Head of caudate nucleus (tissue), 42 donors: Measurements from ENCODE around the gene ZNF638.
"Not testable (repeated sequence)": the region's sequence is repeated elsewhere in the genome, so short reads cannot be mapped to it uniquely, and the experiment has no call there.

Experiments used
- DNase-seq, 42 donors: peaks; one replicate each; pipeline versions ENCODE4 v3.0.0 to v3.0.0-alpha.2; 2020 to 2021; ENCODE audit warnings: mixed read lengths in 7 of 42
- intact Hi-C: fragments of 100-400 bp; cut with DNase I; formaldehyde crosslinking; loops from one replicate; pipeline ENCODE4 v1.15.0; 2022

The ZNF638 gene

DNA sequence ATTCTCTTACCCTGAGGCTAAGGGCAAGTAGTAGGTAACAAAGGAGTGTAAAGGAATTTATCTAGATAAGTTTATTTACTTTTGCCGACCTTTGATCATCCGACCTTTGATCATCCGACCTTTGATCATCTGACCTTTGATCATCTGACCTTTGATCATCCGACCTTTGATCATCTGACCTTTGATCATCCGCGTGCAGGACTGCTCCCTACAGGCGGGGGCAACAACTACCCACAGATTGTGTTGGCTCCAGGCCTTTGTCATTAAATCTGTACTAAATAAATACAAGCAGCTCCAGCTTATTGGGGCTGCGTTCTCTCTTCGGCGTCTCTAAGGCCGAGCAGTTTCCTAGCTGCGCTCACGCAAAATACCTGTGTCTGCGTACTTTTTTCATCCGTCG is 56.6 kb downstream of the ZNF638 start:
- intact Hi-C loops = no loop called here
- no peak for DNase-seq

DNA sequence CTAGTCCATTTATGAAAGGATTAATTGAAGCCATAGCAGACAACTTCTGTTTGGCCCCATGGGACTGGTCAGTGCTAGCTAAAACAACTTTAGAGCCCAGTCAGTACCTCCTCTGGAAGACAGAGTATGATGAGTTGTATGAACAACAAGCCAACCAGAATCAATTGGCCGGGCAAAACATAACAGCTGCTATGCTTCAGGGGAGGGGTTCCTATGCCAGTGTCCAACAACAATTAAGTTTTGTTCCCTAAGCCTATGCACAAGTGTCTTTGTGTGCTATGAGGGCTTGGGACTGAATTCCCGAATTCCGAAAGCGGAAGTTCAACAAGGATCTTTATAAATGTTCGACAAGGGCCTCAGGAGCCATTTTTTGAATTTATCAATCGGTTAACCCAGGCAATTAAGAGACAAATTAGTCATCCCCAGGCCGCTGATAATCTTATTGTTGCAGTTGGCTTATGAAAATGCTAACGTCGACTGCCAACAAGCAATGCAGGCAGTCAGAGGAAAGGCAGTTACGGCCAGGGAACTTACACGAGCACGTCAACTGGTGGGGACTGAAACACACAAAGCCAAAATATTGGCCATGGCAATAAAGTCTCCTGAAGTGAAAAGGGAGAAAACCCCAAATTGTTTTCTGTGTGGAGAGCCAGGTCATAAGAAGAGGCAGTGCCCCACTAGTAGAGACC is 57.9 kb downstream of the ZNF638 start:
- peak in 33 of 42 donors; percentile 25 to 84 (median 62) for DNase-seq
- intact Hi-C loops = no loop called here

DNA sequence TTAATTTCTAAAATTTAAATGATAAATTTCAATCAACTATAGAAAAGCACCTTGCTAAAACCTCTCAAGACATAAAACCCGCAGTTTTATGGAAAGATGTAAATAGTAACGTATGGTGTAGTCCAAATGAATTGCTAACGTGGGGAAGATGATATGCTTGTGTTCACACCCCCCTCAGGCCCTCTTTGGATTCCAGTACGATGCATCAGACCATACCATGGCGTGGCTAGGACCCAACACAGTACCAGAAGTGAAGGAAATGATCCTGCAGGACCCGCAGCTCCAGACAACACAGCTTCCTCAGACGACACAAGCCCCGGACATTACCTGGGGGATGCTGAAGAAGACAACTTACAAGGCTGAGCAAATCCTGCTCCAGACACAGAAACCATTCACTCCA is 61.6 kb downstream of the ZNF638 start:
- intact Hi-C loops = no loop called here
- DNase-seq = no peak

DNA sequence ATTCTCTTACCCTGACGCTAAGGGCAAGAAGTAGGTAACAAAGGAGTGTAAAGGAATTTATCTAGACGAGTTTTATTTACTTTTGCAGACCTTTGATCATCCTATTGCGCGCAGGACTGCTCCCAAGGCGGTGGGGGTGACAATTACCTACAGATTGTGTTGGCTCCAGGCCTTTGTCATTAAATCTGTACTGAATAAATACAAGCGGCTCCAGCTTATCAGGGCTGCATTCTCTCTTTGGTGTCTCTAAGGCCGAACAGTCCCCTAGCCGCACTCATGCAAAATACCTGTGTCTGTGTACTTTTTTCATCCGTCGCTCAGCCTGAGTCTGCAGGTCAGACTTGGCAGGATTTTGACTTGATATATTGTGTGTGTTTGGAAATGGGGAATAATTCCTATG is 63.9 kb downstream of the ZNF638 start:
- intact Hi-C loops = no loop called here
- DNase-seq = no peak

DNA sequence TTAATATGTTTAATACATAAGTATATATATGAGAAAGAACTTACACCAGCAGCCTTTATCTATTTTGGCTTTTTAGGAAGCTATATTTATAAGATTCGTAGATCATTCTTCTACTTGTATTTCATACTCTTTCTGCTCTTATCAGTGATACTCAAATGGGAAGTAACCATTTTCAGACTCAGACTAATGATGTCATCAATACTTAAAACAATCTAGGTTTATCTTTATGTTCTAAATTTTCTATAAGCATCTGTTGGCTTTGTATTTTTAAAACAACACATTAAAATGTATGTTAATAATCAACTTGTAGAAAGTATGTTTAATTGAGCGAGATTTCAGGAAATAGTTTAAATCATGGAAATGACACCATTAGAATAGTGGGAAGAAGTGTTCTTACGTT is 70.8 kb downstream of the ZNF638 start:
- intact Hi-C loops = no loop called here
- no peak for DNase-seq

DNA sequence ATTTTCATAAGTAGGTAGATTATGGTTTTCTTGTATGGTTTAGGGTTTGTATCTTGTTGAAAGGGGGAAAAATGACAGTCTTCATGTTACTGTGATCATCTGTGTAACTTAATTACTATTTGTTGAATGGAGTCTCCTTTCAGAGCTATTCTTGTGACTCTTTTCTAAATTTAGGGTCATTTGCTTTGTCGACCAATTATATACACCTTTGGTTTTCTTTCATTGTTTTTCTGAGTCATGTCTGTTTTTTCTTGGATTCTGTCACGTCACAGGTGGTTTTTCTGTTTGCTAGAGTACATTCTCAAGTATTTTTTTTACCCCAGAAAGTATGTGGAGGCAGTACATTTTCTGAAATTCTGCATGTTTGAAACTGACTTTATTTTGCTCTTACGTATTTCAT is 78.0 kb downstream of the ZNF638 start:
- DNase-seq = no peak
- intact Hi-C loops = no loop called here

DNA sequence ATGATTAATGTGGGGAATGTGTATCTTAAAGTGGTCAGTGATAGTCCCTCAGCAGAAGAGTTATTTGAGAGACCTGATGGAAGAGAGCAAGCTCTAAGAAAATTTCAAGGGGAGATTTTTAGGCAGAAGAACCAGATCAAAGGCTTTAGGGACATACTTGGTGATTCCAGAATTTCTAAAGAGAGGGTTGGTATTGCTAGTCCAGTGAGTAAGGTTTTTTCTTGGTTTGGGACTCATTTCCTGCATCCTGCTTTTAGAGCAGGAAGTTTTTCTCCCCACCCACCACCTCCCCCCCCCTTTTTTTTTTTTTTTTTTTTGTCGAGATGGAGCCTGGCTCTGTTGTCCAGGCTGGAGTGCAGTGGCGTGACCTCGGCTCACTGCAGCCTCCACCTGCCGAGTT is 79.1 kb downstream of the ZNF638 start:
- intact Hi-C loops = no loop called here
- no peak for DNase-seq

DNA sequence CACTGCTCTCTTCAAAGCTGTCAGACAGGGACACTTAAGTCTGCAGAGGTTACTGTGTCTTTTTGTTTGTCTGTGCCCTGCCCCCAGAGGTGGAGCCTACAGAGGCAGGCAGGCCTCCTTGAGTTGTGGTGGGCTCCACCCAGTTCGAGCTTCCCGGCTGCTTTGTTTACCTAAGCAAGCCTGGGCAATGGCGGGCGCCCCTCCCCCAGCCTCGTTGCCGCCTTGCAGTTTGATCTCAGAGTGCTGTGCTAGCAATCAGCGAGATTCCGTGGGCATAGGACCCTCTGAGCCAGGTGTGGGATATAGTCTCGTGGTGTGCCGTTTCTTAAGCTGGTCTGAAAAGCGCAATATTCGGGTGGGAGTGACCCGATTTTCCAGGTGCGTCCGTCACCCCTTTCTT is 85.3 kb downstream of the ZNF638 start:
- DNase-seq, intact Hi-C loops: not testable (repeated sequence)

DNA sequence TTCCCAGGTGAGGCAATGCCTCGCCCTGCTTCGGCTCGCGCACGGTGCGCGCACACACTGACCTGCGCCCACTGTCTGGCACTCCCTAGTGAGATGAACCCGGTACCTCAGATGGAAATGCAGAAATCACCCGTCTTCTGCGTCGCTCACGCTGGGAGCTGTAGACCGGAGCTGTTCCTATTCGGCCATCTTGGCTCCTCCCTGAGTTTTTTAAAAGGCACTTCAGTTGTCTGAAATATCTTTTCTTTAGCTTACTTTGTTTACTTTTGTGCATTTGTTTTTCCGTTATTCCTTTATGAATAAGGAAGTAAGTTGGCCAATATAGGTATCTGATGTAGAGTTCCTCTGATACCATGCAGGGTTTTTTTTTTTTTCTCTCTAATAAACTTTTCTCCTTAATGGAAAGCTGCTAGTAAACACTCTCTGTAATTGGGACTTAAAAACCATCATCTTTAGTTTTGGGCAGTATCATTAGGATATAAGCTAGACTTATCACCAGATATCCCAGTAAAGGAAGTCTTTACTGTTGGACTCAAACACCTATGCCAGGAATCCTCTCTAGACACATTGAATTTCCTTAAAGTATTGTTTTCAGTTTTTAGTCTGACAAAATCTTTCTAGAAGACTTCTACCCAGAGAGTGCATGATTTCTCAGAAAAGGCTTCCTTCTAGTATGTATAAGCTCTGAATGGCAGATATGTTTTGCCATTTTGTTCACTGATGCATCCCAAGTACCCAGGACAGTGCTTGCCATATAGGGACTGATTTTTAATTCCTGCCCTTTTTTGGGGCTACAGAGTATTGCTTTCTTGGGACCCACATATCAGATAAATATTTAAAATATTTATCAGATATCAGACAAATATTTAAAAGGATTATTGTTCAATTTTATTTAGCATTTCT is 86.0 kb downstream of the ZNF638 start:
- no peak for DNase-seq
- intact Hi-C loops = no loop called here

DNA sequence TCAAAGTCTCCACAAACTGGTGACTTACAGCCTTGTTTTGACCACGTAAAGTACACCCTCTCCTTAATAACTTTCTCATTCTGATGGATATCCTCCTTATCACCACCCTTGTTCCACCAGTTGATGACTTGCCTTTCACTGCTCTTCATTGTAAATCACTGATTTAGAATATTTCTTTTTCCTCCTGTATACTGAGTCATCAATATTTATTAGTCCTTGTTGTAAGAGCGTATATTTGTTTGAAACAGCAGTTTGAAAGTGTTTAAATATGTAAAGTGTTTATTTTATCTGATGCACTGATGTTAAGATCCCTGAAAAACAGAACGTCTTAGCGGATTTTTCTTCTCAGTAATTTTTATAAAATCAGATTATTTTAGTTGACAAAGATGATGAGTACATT is 87.6 kb downstream of the ZNF638 start:
- intact Hi-C loops = no loop called here
- no peak for DNase-seq

DNA sequence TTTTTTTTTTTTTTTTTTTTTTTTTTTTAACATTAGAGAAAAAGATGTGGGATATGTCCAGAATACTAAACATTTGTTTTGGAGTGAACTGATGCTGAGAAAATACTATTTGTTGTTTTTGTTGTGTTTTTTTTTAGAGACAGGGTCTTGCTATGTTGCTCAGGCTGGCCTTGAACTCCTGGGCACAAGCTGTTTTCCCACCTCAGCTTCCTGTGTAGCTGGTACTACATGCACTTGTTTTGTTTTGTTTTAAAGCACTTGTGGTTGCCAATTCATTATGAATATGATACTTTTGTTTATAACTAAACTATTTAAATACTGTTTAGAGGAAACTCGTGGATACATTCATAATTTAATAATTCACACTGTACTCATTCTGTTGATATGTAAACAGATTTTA is 88.4 kb downstream of the ZNF638 start:
- intact Hi-C loops = no loop called here
- DNase-seq = no peak

DNA sequence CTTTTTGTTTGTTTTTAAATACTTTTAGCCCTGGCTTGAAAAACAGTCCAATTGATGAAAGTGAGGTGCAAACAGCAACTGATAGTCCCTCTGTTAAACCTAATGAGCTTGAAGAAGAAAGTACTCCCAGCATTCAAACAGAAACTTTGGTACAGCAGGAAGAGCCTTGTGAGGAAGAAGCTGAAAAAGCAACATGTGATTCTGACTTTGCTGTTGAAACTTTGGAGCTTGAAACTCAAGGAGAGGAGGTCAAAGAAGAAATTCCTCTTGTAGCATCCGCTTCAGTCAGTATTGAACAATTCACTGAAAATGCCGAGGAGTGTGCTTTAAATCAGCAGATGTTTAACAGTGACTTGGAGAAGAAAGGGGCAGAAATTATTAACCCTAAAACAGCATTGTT is 91.2 kb downstream of the ZNF638 start:
- DNase-seq = no peak
- intact Hi-C loops = no loop called here

DNA sequence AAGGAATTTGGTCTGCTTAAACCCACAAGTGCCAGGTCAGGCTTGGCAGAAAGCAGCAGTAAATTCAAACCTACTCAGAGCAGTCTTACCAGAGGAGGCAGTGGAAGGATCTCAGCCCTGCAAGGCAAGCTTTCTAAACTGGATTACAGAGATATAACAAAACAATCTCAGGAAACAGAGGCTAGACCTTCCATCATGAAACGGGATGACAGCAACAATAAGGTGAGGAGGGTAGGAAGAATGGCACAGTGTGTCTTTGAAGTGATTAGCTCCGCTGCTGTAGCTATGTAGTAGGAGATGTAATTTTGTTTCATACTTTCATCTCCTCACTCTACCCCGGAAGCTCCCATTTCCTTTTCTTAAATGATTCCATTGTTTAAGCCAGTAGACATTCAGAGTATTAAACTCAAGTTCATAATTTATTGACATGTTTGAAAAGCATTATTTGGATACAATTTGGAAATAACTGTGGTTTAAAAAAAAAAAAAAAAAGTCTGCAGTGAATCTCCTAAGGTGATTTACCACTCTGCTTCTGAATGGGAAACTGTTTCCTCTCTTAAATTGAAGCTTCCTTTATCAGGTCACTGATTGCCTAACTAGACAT is 92.3 kb downstream of the ZNF638 start:
- intact Hi-C loops = no loop called here
- DNase-seq = peak in 2 of 42 donors; percentile 16 to 43

DNA sequence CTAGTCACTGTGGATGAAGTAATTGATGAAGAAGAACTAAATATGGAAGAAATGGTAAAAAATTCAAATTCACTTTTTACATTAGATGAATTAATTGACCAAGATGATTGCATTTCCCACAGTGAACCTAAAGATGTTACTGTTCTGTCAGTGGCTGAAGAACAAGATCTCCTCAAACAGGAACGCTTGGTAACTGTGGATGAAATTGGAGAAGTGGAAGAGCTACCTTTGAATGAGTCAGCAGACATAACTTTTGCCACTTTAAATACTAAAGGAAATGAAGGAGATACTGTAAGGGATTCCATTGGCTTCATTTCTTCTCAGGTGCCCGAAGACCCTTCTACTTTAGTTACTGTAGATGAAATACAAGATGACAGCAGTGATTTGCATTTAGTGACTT is 95.1 kb downstream of the ZNF638 start:
- no peak for DNase-seq
- intact Hi-C loops = no loop called here

DNA sequence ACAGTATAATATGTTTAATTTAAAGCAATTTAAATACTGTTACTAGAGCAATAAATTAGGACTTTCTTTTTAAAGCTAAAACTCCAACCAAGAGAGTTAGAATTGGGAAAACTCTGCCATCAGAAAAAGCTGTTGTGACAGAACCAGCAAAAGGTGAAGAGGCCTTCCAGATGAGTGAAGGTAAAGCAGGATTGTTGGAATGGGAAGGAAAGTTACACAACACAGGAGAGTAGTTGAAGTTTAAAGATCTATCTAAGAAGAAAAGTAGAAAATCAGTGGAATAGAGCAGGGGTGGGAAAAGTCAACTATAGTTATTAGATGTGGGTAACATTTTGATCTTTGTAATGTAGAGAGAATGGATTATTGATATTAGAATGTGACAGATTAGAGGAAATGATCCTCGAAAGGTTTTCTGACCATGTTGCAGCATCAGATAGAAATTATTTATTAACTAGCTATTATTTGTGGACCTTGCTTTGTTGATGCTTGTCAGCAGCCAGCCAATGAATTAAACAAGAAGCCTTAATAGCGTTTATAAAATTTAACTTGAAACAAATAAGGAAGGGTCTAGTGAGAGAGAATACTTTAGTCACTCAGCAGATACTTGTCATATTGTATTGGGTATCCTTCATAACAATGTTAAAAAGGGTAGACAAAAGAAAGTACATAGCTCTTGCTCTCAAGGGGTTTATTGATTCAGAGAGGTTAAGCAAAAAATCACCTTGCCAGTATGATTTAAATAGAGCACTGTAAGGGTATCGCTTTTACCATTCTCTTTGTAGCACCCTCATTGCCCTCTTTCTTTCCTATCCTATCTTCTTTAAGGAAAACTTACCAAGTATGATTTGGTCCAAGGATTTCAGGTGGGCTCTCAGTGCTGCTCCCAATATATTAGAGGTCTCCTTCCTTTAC is 97.1 kb downstream of the ZNF638 start:
- no peak for DNase-seq
- intact Hi-C loops = no loop called here

DNA sequence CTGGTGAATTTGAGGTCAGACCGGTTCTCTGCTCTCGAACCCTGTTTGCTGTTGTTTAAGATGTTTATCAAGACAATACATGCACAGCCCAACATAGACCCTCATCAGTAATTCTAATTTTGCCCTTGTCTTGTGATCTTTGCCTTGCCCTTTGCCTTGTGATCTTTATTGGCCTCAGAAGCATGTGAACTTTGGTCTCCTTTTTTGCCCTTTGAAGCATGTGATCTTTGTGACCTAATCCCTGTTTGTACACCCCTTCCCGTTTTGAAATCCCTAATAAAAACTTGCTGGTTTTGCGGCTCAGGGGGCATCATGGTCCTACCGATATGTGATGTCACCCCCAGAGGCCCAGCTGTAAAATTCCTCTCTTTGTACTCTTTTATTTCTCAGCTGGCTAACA is 113.6 kb downstream of the ZNF638 start:
- DNase-seq, intact Hi-C loops: not testable (repeated sequence)

DNA sequence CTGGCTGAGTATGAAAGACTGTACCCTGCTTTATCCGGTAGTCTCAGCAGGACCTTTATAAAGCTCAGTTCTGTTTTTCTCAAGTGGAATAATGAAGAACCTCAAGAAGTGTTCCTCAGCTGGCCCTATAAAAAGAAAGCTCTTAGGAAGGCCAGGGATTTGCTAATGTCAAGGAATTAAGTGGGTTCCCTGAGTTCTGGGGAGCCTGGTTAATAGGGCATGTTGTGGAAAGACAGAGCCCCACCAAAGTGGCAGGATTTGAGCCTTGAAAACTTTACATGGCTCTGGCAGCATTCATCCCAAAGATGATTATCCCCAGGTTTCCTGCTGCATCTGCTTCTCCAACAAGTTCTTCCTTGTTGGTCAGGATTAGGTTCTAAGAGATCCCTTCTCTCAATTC is 114.9 kb downstream of the ZNF638 start:
- no peak for DNase-seq

DNA sequence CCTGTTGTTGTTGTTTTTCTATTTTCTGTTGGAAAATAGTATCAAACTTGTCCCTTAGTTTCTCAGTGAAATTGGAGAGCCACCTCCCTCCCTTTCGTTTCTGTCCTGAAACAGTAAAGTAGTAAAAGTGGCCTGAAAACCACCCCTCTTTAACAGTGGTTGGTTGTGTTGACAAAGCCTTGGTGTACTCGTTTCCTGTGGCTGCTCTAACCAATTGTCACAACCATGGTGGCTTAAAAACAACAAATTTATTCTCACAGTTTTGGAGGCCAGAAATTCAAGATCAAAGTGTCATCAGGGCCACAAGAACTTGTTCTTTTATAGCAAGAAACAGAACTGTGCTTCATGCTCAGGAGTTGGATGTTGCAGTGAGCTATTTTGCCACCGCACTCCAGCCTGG is 117.8 kb downstream of the ZNF638 start:
- intact Hi-C loops = no loop called here

More for the DNA sequence above, 114.9 kb downstream of the ZNF638 start:
- intact Hi-C loops = no loop called here

DNA sequence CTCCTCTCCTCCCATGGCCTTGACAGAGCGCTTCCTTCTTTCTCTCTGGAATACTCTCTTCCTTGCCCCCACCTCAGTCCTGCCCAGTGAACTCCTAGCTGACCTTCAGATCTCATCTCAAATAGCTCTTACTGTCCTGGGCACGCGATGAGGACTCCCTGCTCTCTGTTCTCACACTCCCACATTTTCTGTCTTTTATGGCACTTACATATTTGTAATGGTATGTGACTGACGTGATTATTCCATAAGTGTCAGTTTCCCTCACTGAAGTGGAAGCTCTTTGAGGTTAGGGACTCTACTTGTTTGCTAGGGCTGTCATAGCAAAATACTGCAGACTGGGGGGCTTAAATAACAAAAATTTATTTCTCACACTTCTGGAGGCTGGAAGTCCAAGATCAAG is 120.1 kb downstream of the ZNF638 start:
- DNase-seq = no peak
- intact Hi-C loops = no loop called here

More for the DNA sequence above, 117.8 kb downstream of the ZNF638 start:
- no peak for DNase-seq
